HepG2 (cell line): ENCODE results near the gene CNOT8. TPM values are rescaled to one million over a fixed set of nuclear protein-coding genes. Genes with fewer than 3 reads are reported as not detected.

Experiments
- ATAD3A ChIP-seq: sonication (generic); formaldehyde crosslinking; IDR thresholded peaks from 2 replicates; pipeline ENCODE4 v1.4.0; 2020; ENCODE audit warnings: missing genetic modification reagents
- CBFB ChIP-seq: sonication (generic); formaldehyde crosslinking; IDR thresholded peaks from 2 replicates; pipeline ENCODE4 v1.4.0; 2020; ENCODE audit warnings: missing genetic modification reagents
- FOSL1 ChIP-seq: sonication (generic); formaldehyde crosslinking; IDR thresholded peaks from 2 replicates; pipeline ENCODE4 v1.9.0; 2021; ENCODE audit warnings: missing genetic modification reagents, borderline replicate concordance
- GLMP ChIP-seq: sonication (generic); formaldehyde crosslinking; IDR thresholded peaks from 2 replicates; pipeline ENCODE4 v1.9.0; 2021; ENCODE audit warnings: missing genetic modification reagents, mild to moderate bottlenecking, borderline replicate concordance
- LBX2 ChIP-seq: sonication (generic); formaldehyde crosslinking; IDR thresholded peaks from 2 replicates; pipeline ENCODE4 v1.5.0; 2020; ENCODE audit warnings: missing genetic modification reagents, mild to moderate bottlenecking, borderline replicate concordance
- NCOA2 ChIP-seq: sonication (generic); formaldehyde crosslinking; IDR thresholded peaks from 2 replicates; pipeline ENCODE4 v1.8.0; 2022; ENCODE audit warnings: inconsistent platforms
- NFAT5 ChIP-seq: sonication (generic); formaldehyde crosslinking; IDR thresholded peaks from 2 replicates; pipeline ENCODE4 v1.4.0; 2020; ENCODE audit warnings: missing genetic modification reagents
- PBX2 ChIP-seq: IDR thresholded peaks from 2 replicates; pipeline ENCODE4 v1.6.1; 2016; ENCODE audit warnings: control low read depth
- RFX5 ChIP-seq: IDR thresholded peaks from 2 replicates; pipeline ENCODE4 v1.6.1; 2011; ENCODE audit warnings: low read depth, low read length, improper control_type of control experiment
- ZBTB38 ChIP-seq: sonication (generic); formaldehyde crosslinking; IDR thresholded peaks from 2 replicates; pipeline ENCODE4 v1.5.1; 2020; ENCODE audit warnings: mild to moderate bottlenecking, missing genetic modification reagents
- ZNF335 ChIP-seq: sonication (generic); formaldehyde crosslinking; IDR thresholded peaks from 2 replicates; pipeline ENCODE4 v1.4.0; 2020; ENCODE audit warnings: missing genetic modification reagents
- ZNF430 ChIP-seq: sonication (generic); formaldehyde crosslinking; IDR thresholded peaks from 2 replicates; pipeline ENCODE4 v1.9.0; 2021; ENCODE audit warnings: mild to moderate bottlenecking, missing genetic modification reagents
- polyA plus RNA-seq, 8 experiments: library from polyadenylated mRNA; depleted of rRNA in 3 of 8; stranded (reverse) in 7 of 8; unstranded in 1 of 8; fragments of >200 nt; fragmentation: Illumina TruSeq in 4 of 8; extraction: Trizol in 4 of 8; gene quantifications; 2 replicates each; pipeline versions ENCODE4 v1.2.1 to v1.2.3, GENCODE V29; 2011 to 2016; ENCODE audit warnings: low read depth in 4 of 8, missing spikeins in 1 of 8, mixed read lengths in 1 of 8; ENCODE audit not compliant: insufficient read depth in 1 of 8
- total RNA-seq, 5 experiments: library from RNA; depleted of rRNA; stranded (reverse); fragments of >200 nt; fragmentation: Illumina TruSeq; extraction: Trizol; gene quantifications; 2 replicates each; pipeline ENCODE4 v1.2.3, GENCODE V29; 2016; ENCODE audit warnings: low read depth in 1 of 5
- TF ChIP-seq, protein P1 (sequence below): sonication (generic); formaldehyde crosslinking; IDR thresholded peaks from 2 replicates; pipeline ENCODE4 v1.5.0; 2020; ENCODE audit warnings: missing genetic modification reagents
- TF ChIP-seq, protein P2 (sequence below): sonication (generic); formaldehyde crosslinking; IDR thresholded peaks from 2 replicates; pipeline ENCODE4 v1.5.0; 2020; ENCODE audit warnings: missing genetic modification reagents
- TF ChIP-seq, protein P3 (sequence below): sonication (generic); formaldehyde crosslinking; IDR thresholded peaks from 2 replicates; pipeline ENCODE4 v1.5.1; 2020; ENCODE audit warnings: missing genetic modification reagents, mild to moderate bottlenecking, borderline replicate concordance

CNOT8 gene
- total and polyA plus RNA-seq, 2 of the 13 experiments (the other 11 are each of a cell fraction or from before 2014, with no cell fraction given) = 37.1 to 74.9 TPM

- no peak for TF ChIP-seq PBX2
- TF ChIP-seq LBX2 (CRISPR knock-in tag) = no peak
- peak; percentile 57; the same call in 1 of the 2 replicates for TF ChIP-seq CBFB (CRISPR knock-in tag)
- no peak for TF ChIP-seq GLMP (CRISPR knock-in tag)
- TF ChIP-seq FOSL1 (CRISPR knock-in tag) = no peak
- TF ChIP-seq ZNF430 (CRISPR knock-in tag) = no peak
- TF ChIP-seq, protein P1, sequence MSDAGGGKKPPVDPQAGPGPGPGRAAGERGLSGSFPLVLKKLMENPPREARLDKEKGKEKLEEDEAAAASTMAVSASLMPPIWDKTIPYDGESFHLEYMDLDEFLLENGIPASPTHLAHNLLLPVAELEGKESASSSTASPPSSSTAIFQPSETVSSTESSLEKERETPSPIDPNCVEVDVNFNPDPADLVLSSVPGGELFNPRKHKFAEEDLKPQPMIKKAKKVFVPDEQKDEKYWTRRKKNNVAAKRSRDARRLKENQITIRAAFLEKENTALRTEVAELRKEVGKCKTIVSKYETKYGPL (CRISPR knock-in tag) = no peak
- TF ChIP-seq, protein P2, sequence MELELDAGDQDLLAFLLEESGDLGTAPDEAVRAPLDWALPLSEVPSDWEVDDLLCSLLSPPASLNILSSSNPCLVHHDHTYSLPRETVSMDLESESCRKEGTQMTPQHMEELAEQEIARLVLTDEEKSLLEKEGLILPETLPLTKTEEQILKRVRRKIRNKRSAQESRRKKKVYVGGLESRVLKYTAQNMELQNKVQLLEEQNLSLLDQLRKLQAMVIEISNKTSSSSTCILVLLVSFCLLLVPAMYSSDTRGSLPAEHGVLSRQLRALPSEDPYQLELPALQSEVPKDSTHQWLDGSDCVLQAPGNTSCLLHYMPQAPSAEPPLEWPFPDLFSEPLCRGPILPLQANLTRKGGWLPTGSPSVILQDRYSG (CRISPR knock-in tag) = no peak
- peak; percentile 95 for TF ChIP-seq NCOA2 (CRISPR knock-in tag)
- no peak for TF ChIP-seq ATAD3A (CRISPR knock-in tag)
- TF ChIP-seq, protein P3, sequence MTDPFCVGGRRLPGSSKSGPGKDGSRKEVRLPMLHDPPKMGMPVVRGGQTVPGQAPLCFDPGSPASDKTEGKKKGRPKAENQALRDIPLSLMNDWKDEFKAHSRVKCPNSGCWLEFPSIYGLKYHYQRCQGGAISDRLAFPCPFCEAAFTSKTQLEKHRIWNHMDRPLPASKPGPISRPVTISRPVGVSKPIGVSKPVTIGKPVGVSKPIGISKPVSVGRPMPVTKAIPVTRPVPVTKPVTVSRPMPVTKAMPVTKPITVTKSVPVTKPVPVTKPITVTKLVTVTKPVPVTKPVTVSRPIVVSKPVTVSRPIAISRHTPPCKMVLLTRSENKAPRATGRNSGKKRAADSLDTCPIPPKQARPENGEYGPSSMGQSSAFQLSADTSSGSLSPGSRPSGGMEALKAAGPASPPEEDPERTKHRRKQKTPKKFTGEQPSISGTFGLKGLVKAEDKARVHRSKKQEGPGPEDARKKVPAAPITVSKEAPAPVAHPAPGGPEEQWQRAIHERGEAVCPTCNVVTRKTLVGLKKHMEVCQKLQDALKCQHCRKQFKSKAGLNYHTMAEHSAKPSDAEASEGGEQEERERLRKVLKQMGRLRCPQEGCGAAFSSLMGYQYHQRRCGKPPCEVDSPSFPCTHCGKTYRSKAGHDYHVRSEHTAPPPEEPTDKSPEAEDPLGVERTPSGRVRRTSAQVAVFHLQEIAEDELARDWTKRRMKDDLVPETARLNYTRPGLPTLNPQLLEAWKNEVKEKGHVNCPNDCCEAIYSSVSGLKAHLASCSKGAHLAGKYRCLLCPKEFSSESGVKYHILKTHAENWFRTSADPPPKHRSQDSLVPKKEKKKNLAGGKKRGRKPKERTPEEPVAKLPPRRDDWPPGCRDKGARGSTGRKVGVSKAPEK (CRISPR knock-in tag) = no peak
- no peak for TF ChIP-seq NFAT5 (CRISPR knock-in tag)
- TF ChIP-seq ZNF335 = no peak
- TF ChIP-seq RFX5 = no peak
- no peak for TF ChIP-seq ZBTB38 (CRISPR knock-in tag)
Observed at GRCh38 chr5:154842689-154843530, 15.5 kb upstream of the CNOT8 start (continued).
